ENCODE measurements around the gene TRAPPC12. TPM values are rescaled to one million over a fixed set of nuclear protein-coding genes. Genes with fewer than 3 reads are reported as not detected.

Gene TRAPPC12
- total RNA-seq, 1 donor from 2014 or later = 89.8 TPM

- Histone ChIP-seq H3K36me3 (peaks cover 33% of the 10 kb centered on the region), H3K4me3 (no peak overlapping the region), H3K27ac (no peak overlapping the region), H3K4me1 (no peaks in the 10 kb centered on the region), H3K9me3 (no peaks in the 10 kb centered on the region), H3K27me3 (no peaks in the 10 kb centered on the region)
- no peak for TF ChIP-seq CTCF (IDR thresholded peaks at IDR 0.05)
- DNase-seq (no peak), ATAC-seq (peak; percentile 45)
- intact Hi-C loops (cut with DNase I) = no loop called here
Measured at GRCh38 chr2:3387644-3388411, 8.3 kb downstream of the TRAPPC12 start.

- no peak for TF ChIP-seq CTCF (IDR thresholded peaks at IDR 0.05)
- peak; percentile 28 for ATAC-seq
- Histone ChIP-seq H3K4me1 (no peaks in the 10 kb centered on the region), H3K9me3 (no peaks in the 10 kb centered on the region), H3K4me3 (no peak overlapping the region), H3K27ac (no peak overlapping the region), H3K36me3 (peaks cover 33% of the 10 kb centered on the region), H3K27me3 (no peaks in the 10 kb centered on the region)
- DNase-seq = no peak
- intact Hi-C loops (cut with DNase I) = no loop called here
Measured at GRCh38 chr2:3388412-3388738, 8.9 kb downstream of the TRAPPC12 start.

GRCh38 chr2:3389193-3389592, 9.7 kb downstream of the TRAPPC12 start:
- no peak for TF ChIP-seq CTCF (IDR thresholded peaks at IDR 0.05)
- H3K4me1 ChIP-seq = no peaks in the 10 kb centered on the region

GRCh38 chr2:3390041-3390440, 10.5 kb downstream of the TRAPPC12 start:
- no peaks in the 10 kb centered on the region for H3K9me3 ChIP-seq
- peaks cover 39% of the 10 kb centered on the region for H3K36me3 ChIP-seq
- intact Hi-C loops (cut with DNase I) = no loop called here
- ATAC-seq (no peak), DNase-seq (no peak)
- no peaks in the 10 kb centered on the region for H3K4me1 ChIP-seq
- TF ChIP-seq CTCF (IDR thresholded peaks at IDR 0.05) = no peak
- no peaks in the 10 kb centered on the region for H3K27me3 ChIP-seq
- no peak overlapping the region for H3K4me3 ChIP-seq
- H3K27ac ChIP-seq = no peak overlapping the region

More at GRCh38 chr2:3389193-3389592, 9.7 kb downstream of the TRAPPC12 start:
- no peak overlapping the region for H3K27ac ChIP-seq
- H3K4me3 ChIP-seq = no peak overlapping the region
- ATAC-seq (no peak), DNase-seq (no peak)
- intact Hi-C loops (cut with DNase I) = no loop called here
- H3K9me3 ChIP-seq = no peaks in the 10 kb centered on the region
- H3K27me3 ChIP-seq = no peaks in the 10 kb centered on the region
- H3K36me3 ChIP-seq = peaks cover 39% of the 10 kb centered on the region

- H3K4me3 ChIP-seq = no peak overlapping the region
- peaks cover 9% of the 10 kb centered on the region for H3K9me3 ChIP-seq
- H3K4me1 ChIP-seq = no peaks in the 10 kb centered on the region
- ATAC-seq (no peak), DNase-seq (no peak)
- intact Hi-C loops (cut with DNase I) = no loop called here
- no peak for TF ChIP-seq CTCF (IDR thresholded peaks at IDR 0.05)
- peaks cover 39% of the 10 kb centered on the region for H3K36me3 ChIP-seq
- H3K27me3 ChIP-seq = no peaks in the 10 kb centered on the region
- no peak overlapping the region for H3K27ac ChIP-seq
Measured at GRCh38 chr2:3392216-3392615, 12.7 kb downstream of the TRAPPC12 start.
